Measurements from ENCODE around the gene GDF15.

Gene GDF15

GRCh38 chr19:18340990-18341868 lies 44.7 kb upstream of the GDF15 start:
- Histone ChIP-seq H3K27me3 (peaks cover 5% of the 10 kb centered on the region), H3K4me1 (ENCODE audit: control insufficient read depth in 1 of 2, insufficient read depth in 1 of 2, low read depth in 1 of 2, low read length in 1 of 2) (peaks cover 18 to 25% of the 10 kb centered on the region in 2 experiments), H3K27ac (peak overlapping the region; percentile 75), H3K9me3 (no peaks in the 10 kb centered on the region), H3K4me3 (ENCODE audit: low read depth in 1 of 2, low read length in 1 of 2) (peak overlapping the region; percentile 80 to 82), H3K36me3 (peaks cover 12% of the 10 kb centered on the region)
- no peak for TF ChIP-seq CTCF (IDR thresholded peaks at IDR 0.05)

GRCh38 chr19:18342090-18342632 lies 43.8 kb upstream of the GDF15 start:
- peaks cover 5% of the 10 kb centered on the region for H3K27me3 ChIP-seq
- peak overlapping the region; percentile 75 for H3K27ac ChIP-seq
- H3K4me1 ChIP-seq (ENCODE audit: control insufficient read depth in 1 of 2, insufficient read depth in 1 of 2, low read depth in 1 of 2, low read length in 1 of 2): peaks cover 18 to 25% of the 10 kb centered on the region in 2 experiments
- H3K4me3 ChIP-seq (ENCODE audit: low read depth in 1 of 2, low read length in 1 of 2): no peak overlapping the region
- no peaks in the 10 kb centered on the region for H3K9me3 ChIP-seq
- peaks cover 12% of the 10 kb centered on the region for H3K36me3 ChIP-seq
- TF ChIP-seq CTCF (IDR thresholded peaks at IDR 0.05): no peak

- H3K4me1 ChIP-seq (ENCODE audit: control insufficient read depth in 1 of 2, insufficient read depth in 1 of 2, low read depth in 1 of 2, low read length in 1 of 2): peaks cover 18 to 25% of the 10 kb centered on the region in 2 experiments
- H3K27ac ChIP-seq: no peak overlapping the region
- TF ChIP-seq CTCF (IDR thresholded peaks at IDR 0.05): no peak
- H3K36me3 ChIP-seq: peaks cover 20% of the 10 kb centered on the region
- H3K4me3 ChIP-seq (ENCODE audit: low read depth in 1 of 2, low read length in 1 of 2): no peak overlapping the region
- H3K9me3 ChIP-seq: no peaks in the 10 kb centered on the region
- H3K27me3 ChIP-seq: no peaks in the 10 kb centered on the region
Measured at GRCh38 chr19:18344582-18344950, 41.4 kb upstream of the GDF15 start.

GRCh38 chr19:18345296-18345695 lies 40.7 kb upstream of the GDF15 start:
- Histone ChIP-seq H3K27ac (no peak overlapping the region), H3K36me3 (peaks cover 20% of the 10 kb centered on the region)
- no peak for TF ChIP-seq CTCF (IDR thresholded peaks at IDR 0.05)

GRCh38 chr19:18346091-18346490 lies 39.9 kb upstream of the GDF15 start:
- H3K4me3 ChIP-seq (ENCODE audit: low read depth in 1 of 2, low read length in 1 of 2): no peak overlapping the region
- no peaks in the 10 kb centered on the region for H3K27me3 ChIP-seq
- H3K4me1 ChIP-seq (ENCODE audit: control insufficient read depth in 1 of 2, insufficient read depth in 1 of 2, low read depth in 1 of 2, low read length in 1 of 2): peaks cover 7 to 15% of the 10 kb centered on the region in 2 experiments
- TF ChIP-seq CTCF (IDR thresholded peaks at IDR 0.05): no peak
- H3K9me3 ChIP-seq: no peaks in the 10 kb centered on the region
- no peak overlapping the region for H3K27ac ChIP-seq
- H3K36me3 ChIP-seq: peaks cover 20% of the 10 kb centered on the region

More at GRCh38 chr19:18345296-18345695, 40.7 kb upstream of the GDF15 start:
- Histone ChIP-seq H3K4me1 (ENCODE audit: control insufficient read depth in 1 of 2, insufficient read depth in 1 of 2, low read depth in 1 of 2, low read length in 1 of 2) (peaks cover 11 to 19% of the 10 kb centered on the region in 2 experiments), H3K9me3 (no peaks in the 10 kb centered on the region), H3K27me3 (no peaks in the 10 kb centered on the region), H3K4me3 (ENCODE audit: low read depth in 1 of 2, low read length in 1 of 2) (no peak overlapping the region)

Measured in neutrophil (primary cell).